Measurements from ENCODE around the gene SREBF2. TPM values are rescaled to one million over a fixed set of nuclear protein-coding genes. Genes with fewer than 3 reads are reported as not detected.

SREBF2 gene
- total and polyA plus RNA-seq, 2 donors (not counting 1 experiment from before 2014, with no cell fraction given), result 116 to 287 TPM

DNA sequence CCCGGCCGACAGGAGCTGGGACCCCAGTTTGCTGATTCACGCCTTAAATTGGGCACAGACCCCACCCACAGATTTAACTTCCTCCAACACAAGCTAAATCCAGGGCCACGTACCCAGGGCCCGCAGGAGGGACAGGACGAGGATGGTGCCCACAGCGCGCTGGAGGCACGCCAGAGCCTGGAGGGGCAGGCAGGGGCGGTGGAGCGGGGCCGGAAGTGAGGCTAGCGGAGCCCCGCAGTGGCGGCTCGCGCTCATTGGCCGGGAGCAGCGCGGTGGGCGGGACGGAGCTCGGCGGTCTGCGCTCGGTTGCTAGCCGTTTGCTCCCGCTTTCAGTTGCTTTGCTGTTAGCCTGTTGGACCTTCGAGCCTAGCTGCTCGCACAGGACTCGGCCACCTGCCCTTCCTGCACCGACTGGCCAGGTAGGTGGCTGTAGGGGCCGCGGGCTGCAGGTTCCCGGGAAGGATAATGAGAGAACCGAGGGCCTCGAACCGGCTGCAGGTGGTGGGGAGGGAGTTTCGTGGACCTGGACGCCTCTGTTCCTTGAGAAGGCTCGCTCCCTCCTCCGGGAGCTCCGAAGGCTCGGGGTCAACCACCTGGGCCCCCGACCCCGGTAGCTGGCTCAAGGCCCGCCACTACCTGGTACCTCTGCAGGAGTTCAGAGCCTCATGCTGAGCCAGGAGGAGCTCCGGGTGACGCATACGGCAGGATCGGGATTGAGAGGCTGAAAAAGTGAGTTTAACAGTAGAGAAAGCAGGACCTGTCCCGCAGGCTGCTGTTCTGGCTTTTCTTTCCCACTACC lies 32.4 kb upstream of the SREBF2 start, which contains the start of gene CCDC134:
TSS of gene CCDC134 (plus strand) at position 332 of the 799 bp plus-strand sequence. CDS start 8,212 bp downstream, outside the sequence.
- H3K4me1 ChIP-seq (ENCODE audit: control insufficient read depth in 2 of 2, insufficient read depth in 2 of 2, low read length in 2 of 2), result peaks cover 19 to 22% of the 10 kb centered on the region in 2 donors
- H3K27ac Mint-ChIP-seq, result peak within 1 kb of the TSS; percentile 99
- ChIA-PET POLR2A (interaction anchor here (0.5 to 4.2 kb wide), 15 partner anchors 19 to 597 kb away, joined by 3 to 68 read pairs (median 7); partner anchors contain the start of genes CENPM, MEI1, SMDT1 and SREBF2), CTCF (interaction anchor here (0.9 to 5.6 kb wide), 14 partner anchors 13 to 419 kb away, joined by 3 to 56 read pairs (median 4); partner anchors contain the start of genes CENPM, MEI1 and TEF)
- peaks cover 44% of the 10 kb centered on the region for H3K79me2 ChIP-seq (ENCODE audit: control insufficient read depth, insufficient read depth, low read length)
- H3K9ac ChIP-seq (ENCODE audit: low read length), result peak within 1 kb of the TSS; percentile 81
- peak within 1 kb of the TSS; percentile 98 for H2AFZ ChIP-seq (ENCODE audit: insufficient read depth, low read depth, low read length, poor library complexity, severe bottlenecking)
- no peaks in the 10 kb centered on the region for H3K9me3 ChIP-seq (ENCODE audit: control extremely low read depth in 1 of 3, control insufficient read depth in 2 of 3, insufficient read depth in 1 of 3, low read length in 2 of 3)
- H4K20me1 ChIP-seq (ENCODE audit: control insufficient read depth, insufficient read depth, low read length, poor library complexity, severe bottlenecking), result no peaks in the 10 kb centered on the region
- intact Hi-C loops (cut with micrococcal nuclease), result loop anchor here (1.0 to 5.0 kb wide), 7 partner anchors 19 to 141 kb away; partner anchors contain the start of genes SNU13 and SREBF2
- no peaks in the 10 kb centered on the region for H3K27me3 Mint-ChIP-seq
- H3K36me3 ChIP-seq (replicated peaks in 1 of 2; ENCODE audit: control extremely low read depth in 1 of 2, control insufficient read depth in 1 of 2, extremely low read depth in 1 of 2, insufficient read depth in 2 of 2, low read length in 1 of 2), result peaks cover 0 to under 1% of the 10 kb centered on the region in 2 experiments
- no peaks in the 10 kb centered on the region for H3K9me3 Mint-ChIP-seq (ENCODE audit: insufficient read depth)
- H3K4me3 Mint-ChIP-seq, result peak within 1 kb of the TSS; percentile 98
- H3K27ac ChIP-seq (ENCODE audit: low read length in 2 of 2), result peak within 1 kb of the TSS; percentile 90 to 91
- H3K4me1 Mint-ChIP-seq, result peaks cover 24% of the 10 kb centered on the region
- peak; percentile 98 for ATAC-seq (ENCODE audit: low read depth)
- WGBS (ENCODE audit: insufficient coverage), result under 1% methylated on average over 51 of the region's 52 CpGs
- H3K4me3 ChIP-seq (ENCODE audit: control extremely low read depth in 1 of 5, extremely low read depth in 1 of 5, insufficient read depth in 1 of 5, low read depth in 2 of 5, low read length in 4 of 5), result peak within 1 kb of the TSS; percentile 65 to 98 (median 96)
- peak; percentile 91 for DNase-seq
- no peaks in the 10 kb centered on the region for H3K27me3 ChIP-seq (replicated peaks in 1 of 4; ENCODE audit: control extremely low read depth in 1 of 4, control insufficient read depth in 3 of 4, insufficient read depth in 4 of 4, low read length in 3 of 4)
- TF ChIP-seq, protein P1, sequence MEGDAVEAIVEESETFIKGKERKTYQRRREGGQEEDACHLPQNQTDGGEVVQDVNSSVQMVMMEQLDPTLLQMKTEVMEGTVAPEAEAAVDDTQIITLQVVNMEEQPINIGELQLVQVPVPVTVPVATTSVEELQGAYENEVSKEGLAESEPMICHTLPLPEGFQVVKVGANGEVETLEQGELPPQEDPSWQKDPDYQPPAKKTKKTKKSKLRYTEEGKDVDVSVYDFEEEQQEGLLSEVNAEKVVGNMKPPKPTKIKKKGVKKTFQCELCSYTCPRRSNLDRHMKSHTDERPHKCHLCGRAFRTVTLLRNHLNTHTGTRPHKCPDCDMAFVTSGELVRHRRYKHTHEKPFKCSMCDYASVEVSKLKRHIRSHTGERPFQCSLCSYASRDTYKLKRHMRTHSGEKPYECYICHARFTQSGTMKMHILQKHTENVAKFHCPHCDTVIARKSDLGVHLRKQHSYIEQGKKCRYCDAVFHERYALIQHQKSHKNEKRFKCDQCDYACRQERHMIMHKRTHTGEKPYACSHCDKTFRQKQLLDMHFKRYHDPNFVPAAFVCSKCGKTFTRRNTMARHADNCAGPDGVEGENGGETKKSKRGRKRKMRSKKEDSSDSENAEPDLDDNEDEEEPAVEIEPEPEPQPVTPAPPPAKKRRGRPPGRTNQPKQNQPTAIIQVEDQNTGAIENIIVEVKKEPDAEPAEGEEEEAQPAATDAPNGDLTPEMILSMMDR (IDR thresholded peaks at IDR 0.05), result no peak
- no peak for TF ChIP-seq EZH2 (IDR thresholded peaks at IDR 0.05; ENCODE audit: borderline replicate concordance, insufficient read depth, low read depth, low read length, poor library complexity, severe bottlenecking)
- H3K4me2 ChIP-seq (replicated peaks; ENCODE audit: low read depth, low read length, poor library complexity, severe bottlenecking), result peak within 1 kb of the TSS; percentile 90
